ENCODE results near the gene TLR8. TPM values are rescaled to one million over a fixed set of nuclear protein-coding genes. Genes with fewer than 3 reads are reported as not detected.
A peak's percentile ranks its signal among the peaks of the same experiment; 100 is the strongest.

TLR8 gene
- total and polyA plus RNA-seq, 10 of the 15 experiments (the other 5 are each of a cell fraction or from before 2014, with no cell fraction given) = 0.04 TPM; not detected in 9

DNA sequence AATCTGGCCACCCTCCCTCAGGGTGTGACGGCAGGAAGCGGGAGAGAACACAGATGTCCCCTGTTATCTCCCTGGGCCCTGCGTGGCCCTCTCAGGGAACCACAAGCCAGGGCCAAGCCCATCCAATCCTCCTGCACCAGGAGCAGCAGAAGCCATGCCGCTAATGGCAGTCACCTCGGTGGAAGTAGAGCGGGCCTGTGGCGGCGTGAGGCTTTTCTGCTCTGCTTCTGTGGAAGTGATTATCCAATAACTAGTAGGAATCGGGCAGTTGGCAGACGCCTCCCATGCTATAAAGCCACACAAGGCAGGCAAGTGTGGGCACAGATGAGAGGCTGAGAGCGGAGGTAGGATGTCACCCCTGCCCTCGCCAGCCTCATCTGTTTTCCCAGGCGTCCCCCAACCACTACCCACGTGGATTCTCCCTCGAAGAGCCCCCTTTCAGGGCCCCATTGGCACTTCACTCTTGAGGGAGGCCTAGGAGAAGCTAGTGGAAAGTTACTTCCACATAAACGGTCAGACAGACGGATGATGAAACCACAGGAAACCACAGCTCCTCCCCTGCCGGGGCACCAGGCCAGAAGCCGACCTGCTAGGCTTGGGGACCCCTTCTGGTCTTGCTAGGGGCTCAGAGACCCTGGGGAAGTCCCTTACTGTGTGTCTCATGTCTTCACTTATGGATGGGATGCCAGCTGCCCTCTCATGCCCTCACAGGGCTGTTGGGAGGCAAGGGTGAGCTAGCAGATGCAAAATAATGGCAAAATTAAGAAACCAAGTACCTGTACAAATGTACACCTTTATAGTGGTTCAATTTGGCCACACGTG is 49.7 kb downstream of the TLR8 start (continued):
- no peak for TF ChIP-seq CEBPZ (IDR thresholded peaks at IDR 0.05; ENCODE audit: low read depth, low read length)
- no peak for TF ChIP-seq ZZZ3 (IDR thresholded peaks at IDR 0.05; ENCODE audit: control insufficient read depth, insufficient read length, low read depth)
- peak; percentile 62; the same call in 1 of the 2 replicates for TF ChIP-seq CREM (IDR thresholded peaks at IDR 0.05; ENCODE audit: low read depth)
- TF ChIP-seq, protein P1, sequence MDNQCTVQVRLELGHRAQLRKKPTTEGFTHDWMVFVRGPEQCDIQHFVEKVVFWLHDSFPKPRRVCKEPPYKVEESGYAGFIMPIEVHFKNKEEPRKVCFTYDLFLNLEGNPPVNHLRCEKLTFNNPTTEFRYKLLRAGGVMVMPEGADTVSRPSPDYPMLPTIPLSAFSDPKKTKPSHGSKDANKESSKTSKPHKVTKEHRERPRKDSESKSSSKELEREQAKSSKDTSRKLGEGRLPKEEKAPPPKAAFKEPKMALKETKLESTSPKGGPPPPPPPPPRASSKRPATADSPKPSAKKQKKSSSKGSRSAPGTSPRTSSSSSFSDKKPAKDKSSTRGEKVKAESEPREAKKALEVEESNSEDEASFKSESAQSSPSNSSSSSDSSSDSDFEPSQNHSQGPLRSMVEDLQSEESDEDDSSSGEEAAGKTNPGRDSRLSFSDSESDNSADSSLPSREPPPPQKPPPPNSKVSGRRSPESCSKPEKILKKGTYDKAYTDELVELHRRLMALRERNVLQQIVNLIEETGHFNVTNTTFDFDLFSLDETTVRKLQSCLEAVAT (IDR thresholded peaks at IDR 0.05) = peak; percentile 69
- peak; percentile 92 for TF ChIP-seq CBFB (IDR thresholded peaks at IDR 0.05; ENCODE audit: low read depth)
